GM19452 (cell line): ENCODE data around the gene ATR.
"Not testable (repeated sequence)": the region's sequence is repeated elsewhere in the genome, so short reads cannot be mapped to it uniquely, and the experiment has no call there.

Experiments
- ATAC-seq: cut with Tn5 transposase; IDR thresholded peaks from one replicate; pipeline ENCODE4 v1.9.1; 2021; ENCODE audit not compliant: unreplicated experiment

The ATR gene

GRCh38 chr3:142450881-142451280 lies 127.7 kb downstream of the ATR start:
- no peak for ATAC-seq

GRCh38 chr3:142450189-142450588 lies 128.3 kb downstream of the ATR start:
- ATAC-seq = no peak

- peak; percentile 88 for ATAC-seq
Measured at GRCh38 chr3:142447852-142448823, 130.4 kb downstream of the ATR start, which contains the start of gene XRN1. Gene XRN1 (minus strand): TSS chr3:142448037. CDS start chr3:142447944, 93 bp downstream.

GRCh38 chr3:142447301-142447851 lies 131.2 kb downstream of the ATR start:
- peak; percentile 22 for ATAC-seq

GRCh38 chr3:142445816-142446254 lies 132.7 kb downstream of the ATR start:
- ATAC-seq = peak; percentile 50

GRCh38 chr3:142444343-142444742 lies 134.2 kb downstream of the ATR start:
- no peak for ATAC-seq

GRCh38 chr3:142443060-142443459 lies 135.5 kb downstream of the ATR start:
- not testable (repeated sequence) for ATAC-seq

- not testable (repeated sequence) for ATAC-seq
Measured at GRCh38 chr3:142439499-142440220, 138.9 kb downstream of the ATR start.

- not testable (repeated sequence) for ATAC-seq
Measured at GRCh38 chr3:142438096-142438495, 140.4 kb downstream of the ATR start.

- ATAC-seq = no peak
Measured at GRCh38 chr3:142436951-142437585, 141.5 kb downstream of the ATR start.

GRCh38 chr3:142434503-142434902 lies 144.0 kb downstream of the ATR start:
- no peak for ATAC-seq

- peak; percentile 65 for ATAC-seq
Measured at GRCh38 chr3:142433110-142433509, 145.4 kb downstream of the ATR start.

GRCh38 chr3:142429582-142429981 lies 149.0 kb downstream of the ATR start:
- ATAC-seq = no peak

GRCh38 chr3:142424754-142425153 lies 153.8 kb downstream of the ATR start:
- ATAC-seq = no peak

GRCh38 chr3:142418926-142419592 lies 159.5 kb downstream of the ATR start:
- ATAC-seq = no peak

- no peak for ATAC-seq
Measured at GRCh38 chr3:142417302-142417701, 161.2 kb downstream of the ATR start.

GRCh38 chr3:142400537-142400936 lies 178.0 kb downstream of the ATR start:
- not testable (repeated sequence) for ATAC-seq
